Common myeloid progenitor, CD34-positive (primary cell): Measurements from ENCODE around the gene RNF166.
A peak's percentile ranks its signal among the peaks of the same experiment; 100 is the strongest.

Experiments used
- CTCF ChIA-PET: fragments of 350-600 bp; sonication (Branson Sonifier 250); formaldehyde crosslinking; loops from one replicate; lab custom pipeline; 2021; ENCODE audit warnings: antibody characterized with exemption; lab: Charles Lee
- POLR2A ChIA-PET: fragments of 350-600 bp; sonication (Branson Sonifier 250); formaldehyde crosslinking; loops from one replicate; lab custom pipeline; 2021; ENCODE audit warnings: antibody characterized with exemption; lab: Charles Lee
- DNase-seq, 3 donors: peaks; one replicate each; pipeline versions ENCODE4 v3.0.0 to v3.0.0-alpha.2; 2013
- H3K27ac ChIP-seq, 2 experiments: 1 replicate in 1 of 2; 2 replicates in 1 of 2; pipeline ENCODE4 v1.7.0; 2013; ENCODE audit warnings: inconsistent platforms in 2 of 2, low read length in 2 of 2, mild to moderate bottlenecking in 2 of 2, low read depth in 1 of 2, moderate library complexity in 1 of 2; ENCODE audit not compliant: severe bottlenecking in 2 of 2, insufficient read depth in 1 of 2, poor library complexity in 1 of 2
- H3K27me3 ChIP-seq, 5 experiments: replicated peaks in 2 of 5; 1 replicate in 3 of 5; 2 replicates in 2 of 5; pipeline versions ENCODE4 v1.6.1 to v1.7.0; 2013; ENCODE audit warnings: low read length in 4 of 5, mild to moderate bottlenecking in 2 of 5, moderate library complexity in 2 of 5, inconsistent platforms in 1 of 5; ENCODE audit not compliant: insufficient read depth in 5 of 5, control insufficient read depth in 4 of 5
- H3K36me3 ChIP-seq, 4 experiments: 1 replicate in 2 of 4; 2 replicates in 2 of 4; pipeline versions ENCODE4 v1.6.1 to v1.7.0; 2013; ENCODE audit warnings: low read length in 3 of 4, control low read depth in 1 of 4, mild to moderate bottlenecking in 1 of 4; ENCODE audit not compliant: control insufficient read depth in 4 of 4, insufficient read depth in 4 of 4
- H3K4me1 ChIP-seq, 4 experiments: 1 replicate in 3 of 4; 2 replicates in 1 of 4; pipeline versions ENCODE4 v1.6.1 to v1.7.1; 2013; ENCODE audit warnings: low read length in 3 of 4, mild to moderate bottlenecking in 3 of 4, control low read depth in 1 of 4, inconsistent platforms in 1 of 4, moderate library complexity in 1 of 4; ENCODE audit not compliant: control insufficient read depth in 4 of 4, insufficient read depth in 4 of 4; ENCODE audit errors: control extremely low read depth in 1 of 4
- H3K4me3 ChIP-seq, 7 experiments: 1 replicate in 4 of 7; 2 replicates in 3 of 7; pipeline versions ENCODE4 v1.5.1 to v1.7.0; 2013; ENCODE audit warnings: mild to moderate bottlenecking in 7 of 7, low read length in 6 of 7, moderate library complexity in 6 of 7, inconsistent platforms in 2 of 7, low read depth in 2 of 7, control low read depth in 1 of 7; ENCODE audit not compliant: insufficient read depth in 4 of 7, control insufficient read depth in 1 of 7; ENCODE audit errors: extremely low read depth in 1 of 7
- H3K9me3 ChIP-seq, 5 experiments: 1 replicate in 4 of 5; 2 replicates in 1 of 5; pipeline versions ENCODE4 v1.6.1 to v1.7.1; 2013; ENCODE audit warnings: low read length in 4 of 5, mild to moderate bottlenecking in 2 of 5, inconsistent platforms in 1 of 5, low read depth in 1 of 5, moderate library complexity in 1 of 5; ENCODE audit not compliant: control insufficient read depth in 4 of 5, insufficient read depth in 2 of 5; ENCODE audit errors: control extremely low read depth in 1 of 5
- WGBS: methylation state at CpG from one replicate; pipeline ENCODE4 v1.1.5; 2013; ENCODE audit not compliant: insufficient coverage; 5-methylcytosine and 5-hydroxymethylcytosine counted together

Gene RNF166

DNA sequence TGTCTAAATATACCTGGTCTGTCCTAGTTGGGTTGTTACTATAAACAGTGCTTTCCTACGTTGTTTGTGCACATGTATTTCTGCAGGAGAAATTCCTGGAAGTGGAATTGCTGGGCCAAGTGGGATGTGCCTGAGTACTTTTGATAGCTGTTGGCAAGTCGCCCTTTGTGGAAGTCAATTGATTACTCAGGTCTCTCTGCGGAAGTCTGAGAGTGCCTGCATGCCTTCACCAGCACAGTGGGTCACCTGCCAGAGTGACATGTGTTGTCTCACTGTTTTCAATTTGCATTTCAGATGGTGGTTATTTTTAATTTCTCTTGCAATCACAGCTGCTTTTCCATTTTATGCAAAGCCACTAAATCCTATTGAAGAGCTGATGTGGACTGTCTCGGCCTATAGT is 41.1 kb downstream of the RNF166 start:
- peaks cover 0 to 23% (median 15%) of the 10 kb centered on the region in 4 experiments for H3K4me1 ChIP-seq
- 94% methylated on average over 4 of the region's 4 CpGs for WGBS
- no peak overlapping the region for H3K27ac ChIP-seq
- H3K27me3 ChIP-seq, result no peaks in the 10 kb centered on the region
- peaks cover 0 to 17% (median 0%) of the 10 kb centered on the region in 4 experiments for H3K36me3 ChIP-seq
- H3K9me3 ChIP-seq, result no peaks in the 10 kb centered on the region
- POLR2A ChIA-PET, result no interaction called here
- CTCF ChIA-PET, result interaction anchor here (1.1 to 3.3 kb wide), 3 partner anchors 8 to 20 kb away, joined by 3 to 14 read pairs (median 7); no protein-coding TSS in a partner anchor
- no peak overlapping the region for H3K4me3 ChIP-seq
- DNase-seq, result no peak

DNA sequence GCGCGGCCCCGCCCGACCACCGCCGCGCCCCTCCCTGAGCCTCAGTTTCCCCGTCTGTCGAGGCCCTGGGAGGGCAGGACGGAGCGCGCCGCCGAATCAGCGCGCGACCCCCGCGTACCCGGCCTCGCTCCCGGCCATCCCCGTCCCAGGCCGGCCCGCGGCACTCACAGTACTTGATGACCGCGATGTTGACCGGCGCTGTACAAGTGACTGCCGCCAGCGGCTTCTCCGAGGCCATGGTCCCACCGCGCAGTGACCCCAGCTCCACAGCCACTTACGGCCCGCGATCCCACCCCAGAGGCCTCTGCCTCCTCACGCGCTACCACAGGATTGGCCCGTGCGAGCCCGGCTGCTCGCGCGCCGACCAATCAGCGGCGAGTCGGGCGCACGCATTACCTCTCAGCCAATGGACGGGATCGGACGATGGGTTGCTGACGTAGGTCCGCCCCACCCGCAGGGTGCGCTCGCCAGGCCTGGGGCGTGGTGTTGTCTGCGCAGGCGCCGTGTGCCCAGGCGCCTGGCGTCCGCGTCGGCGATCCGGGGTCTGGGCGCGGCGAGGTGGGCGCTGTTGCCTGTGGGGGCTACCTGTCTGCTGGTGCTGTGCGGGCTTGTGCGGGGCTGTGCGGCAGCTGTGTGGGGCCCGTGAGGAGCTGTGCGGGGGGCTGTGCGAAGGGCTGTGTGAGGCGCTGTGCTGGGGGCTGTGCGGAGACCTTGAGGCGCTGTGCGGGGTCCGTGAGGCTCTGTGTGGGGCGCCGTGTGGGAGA is 43.2 kb downstream of the RNF166 start, which contains the start of gene MVD:
Gene MVD (minus strand): TSS at position 249 of the 764 bp plus-strand sequence. CDS start 11 bp downstream, at position 238.
- Histone ChIP-seq H3K36me3 (peaks cover 0 to 29% (median 3%) of the 10 kb centered on the region in 4 experiments), H3K27me3 (no peaks in the 10 kb centered on the region), H3K9me3 (no peaks in the 10 kb centered on the region), H3K4me1 (peaks cover 0 to 25% (median 15%) of the 10 kb centered on the region in 4 experiments), H3K4me3 (peak within 1 kb of the TSS; percentile 66 to 90 (median 82)), H3K27ac (peak within 1 kb of the TSS; percentile 54 to 89)
- ChIA-PET CTCF (interaction anchor here (0.6 to 3.3 kb wide), 4 partner anchors 10 to 46 kb away, joined by 3 to 14 read pairs (median 4); no protein-coding TSS in a partner anchor), POLR2A (interaction anchor here (0.5 to 0.9 kb wide), 3 partner anchors 12 to 121 kb away, joined by 3 read pairs; no protein-coding TSS in a partner anchor)
- WGBS, result 0% methylated on average over 47 of the region's 88 CpGs
- peak; percentile 96 to 98 (median 98) for DNase-seq

DNA sequence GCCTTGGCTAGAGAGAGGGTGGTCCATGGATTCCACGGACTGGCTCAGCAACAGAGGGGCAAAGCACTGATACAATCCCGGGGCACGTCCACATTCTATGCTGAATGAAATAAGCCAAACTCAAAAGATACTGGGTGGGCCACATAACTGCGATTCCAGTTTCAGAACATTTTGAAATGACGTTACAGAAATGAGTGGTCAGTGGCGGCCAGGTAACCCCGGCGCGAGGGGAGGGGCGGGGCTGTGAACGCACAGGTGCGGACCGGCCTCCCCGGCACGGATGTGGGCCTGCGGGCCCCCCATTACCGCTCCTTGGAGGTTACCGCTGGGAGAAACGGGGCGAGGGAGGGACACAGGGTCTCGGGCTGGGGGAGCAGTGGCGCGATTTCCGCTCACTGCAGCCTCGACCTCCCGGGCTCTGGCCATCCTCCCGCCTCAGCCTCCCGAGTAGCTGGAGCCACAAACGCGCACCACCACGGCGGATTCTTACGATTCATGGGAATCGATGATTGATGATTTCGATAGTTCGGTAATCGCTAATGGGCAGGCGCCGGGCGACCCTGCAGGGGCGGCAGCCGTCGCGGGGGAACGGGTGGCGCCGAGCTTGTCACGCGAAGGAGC is 43.9 kb downstream of the RNF166 start:
- H3K9me3 ChIP-seq, result no peaks in the 10 kb centered on the region
- H3K4me1 ChIP-seq, result peaks cover 0 to 25% (median 15%) of the 10 kb centered on the region in 4 experiments
- peak overlapping the region; percentile 66 to 90 (median 82) for H3K4me3 ChIP-seq
- CTCF ChIA-PET, result interaction anchor here (0.6 to 3.3 kb wide), 3 partner anchors 11 to 45 kb away, joined by 3 to 14 read pairs (median 4); no protein-coding TSS in a partner anchor
- POLR2A ChIA-PET, result interaction anchor here (0.5 to 0.9 kb wide), 3 partner anchors 13 to 122 kb away, joined by 3 read pairs; no protein-coding TSS in a partner anchor
- peaks cover 0 to 33% (median 7%) of the 10 kb centered on the region in 4 experiments for H3K36me3 ChIP-seq
- no peak for DNase-seq
- 4% methylated on average over 41 of the region's 49 CpGs for WGBS
- peak overlapping the region; percentile 54 to 89 for H3K27ac ChIP-seq
- H3K27me3 ChIP-seq, result no peaks in the 10 kb centered on the region

DNA sequence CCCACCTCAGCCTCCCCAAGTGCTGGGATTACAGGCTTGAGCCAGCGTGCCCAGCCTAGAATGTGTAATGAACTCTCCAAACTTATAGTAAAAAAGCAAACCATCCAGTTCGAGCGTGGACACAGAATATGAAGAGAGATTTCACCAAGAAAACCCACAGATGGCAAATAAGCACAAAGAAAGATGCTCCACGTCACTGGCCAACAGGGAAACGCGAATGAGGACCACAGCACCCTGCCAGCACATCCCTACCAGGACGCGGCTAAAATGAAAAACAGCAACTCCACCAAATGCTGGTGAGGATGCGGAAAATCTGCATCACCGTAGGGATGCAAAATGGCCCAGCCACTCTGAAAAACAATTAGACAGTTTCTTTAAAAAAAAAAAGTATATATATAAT is 44.7 kb downstream of the RNF166 start:
- no peak for DNase-seq
- Histone ChIP-seq H3K9me3 (no peaks in the 10 kb centered on the region), H3K4me3 (peak overlapping the region in 1 of 7 experiments; percentile 63), H3K27ac (no peak overlapping the region), H3K36me3 (peaks cover 0 to 37% (median 9%) of the 10 kb centered on the region in 4 experiments), H3K4me1 (peaks cover 0 to 25% (median 15%) of the 10 kb centered on the region in 4 experiments), H3K27me3 (no peaks in the 10 kb centered on the region)
- ChIA-PET POLR2A (no interaction called here), CTCF (no interaction called here)
- WGBS, result 96% methylated on average over 5 of the region's 10 CpGs

DNA sequence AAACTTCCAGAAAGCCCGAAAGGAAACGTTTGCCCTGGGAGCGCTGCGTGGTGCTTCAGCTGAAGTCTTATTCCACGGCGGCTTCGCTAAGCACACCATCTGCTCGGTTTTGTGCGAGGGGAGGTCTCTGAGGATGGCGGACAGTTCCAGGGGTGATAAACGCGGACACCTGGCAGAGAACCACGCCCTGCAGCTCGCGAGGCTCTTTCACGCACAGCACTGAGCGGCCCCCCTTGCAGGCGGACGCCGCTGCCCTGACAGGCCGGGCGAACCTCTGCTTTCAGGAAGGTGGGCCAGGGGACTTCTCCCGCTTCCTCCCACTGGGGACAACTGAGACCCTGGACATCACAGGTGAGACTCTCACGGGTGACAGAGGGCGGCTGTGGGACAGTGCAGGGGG is 47.0 kb downstream of the RNF166 start:
- Histone ChIP-seq H3K27ac (no peak overlapping the region), H3K27me3 (no peaks in the 10 kb centered on the region), H3K4me1 (peaks cover 0 to 16% (median 15%) of the 10 kb centered on the region in 4 experiments), H3K36me3 (peaks cover 0 to 54% (median 20%) of the 10 kb centered on the region in 4 experiments), H3K9me3 (no peaks in the 10 kb centered on the region), H3K4me3 (no peak overlapping the region)
- ChIA-PET POLR2A (no interaction called here), CTCF (interaction anchor here (0.9 kb wide), 1 partner anchor 45 kb away, joined by 3 read pairs; no protein-coding TSS in a partner anchor)
- no peak for DNase-seq
- WGBS, result 97% methylated on average over 23 of the region's 25 CpGs

DNA sequence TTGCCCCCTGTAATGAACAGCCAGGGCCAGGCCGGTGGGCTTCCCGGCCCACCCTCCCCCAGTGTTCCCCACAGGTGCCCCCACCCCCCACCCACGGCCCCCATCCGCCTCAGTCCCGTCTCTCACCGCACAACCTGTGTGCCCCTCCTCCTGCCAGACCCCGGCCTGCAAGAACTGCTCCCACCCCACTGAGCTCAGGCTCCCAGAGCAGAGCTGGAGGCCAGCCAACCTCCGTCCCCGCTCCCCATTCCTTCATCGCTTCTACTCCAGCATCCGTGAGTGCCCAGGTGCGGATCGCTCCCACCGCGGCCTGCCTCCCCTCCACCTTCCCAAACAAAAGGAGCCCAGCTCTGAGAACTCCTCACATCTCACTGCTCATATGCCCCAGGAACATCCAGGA is 47.5 kb downstream of the RNF166 start:
- CTCF ChIA-PET, result interaction anchor here (0.9 kb wide), 1 partner anchor 45 kb away, joined by 3 read pairs; no protein-coding TSS in a partner anchor
- 95% methylated on average over 8 of the region's 15 CpGs for WGBS
- Histone ChIP-seq H3K4me3 (no peak overlapping the region), H3K36me3 (peaks cover 0 to 58% (median 22%) of the 10 kb centered on the region in 4 experiments), H3K27ac (no peak overlapping the region), H3K4me1 (peaks cover 0 to 12% (median 11%) of the 10 kb centered on the region in 4 experiments), H3K9me3 (no peaks in the 10 kb centered on the region), H3K27me3 (no peaks in the 10 kb centered on the region)
- DNase-seq, result no peak
- POLR2A ChIA-PET, result no interaction called here
